A673 (cell line): ENCODE data around the gene MOV10. TPM values are rescaled to one million over a fixed set of nuclear protein-coding genes. Genes with fewer than 3 reads are reported as not detected.

ENCODE experiments used
- BruUV-seq: library from RNA; stranded (reverse); fragments of 400-500 nt; replicated peaks from 2 replicates; lab custom pipeline; 2021; lab: Mats Ljungman, UMichigan
- CTCF ChIA-PET: fragments of 300-600 bp; sonication (Branson Sonifier 250); formaldehyde crosslinking; loops from one replicate; lab custom pipeline; 2022; ENCODE audit warnings: antibody characterized with exemption; lab: Charles Lee
- POLR2A ChIA-PET: fragments of 300-600 bp; sonication (Branson Sonifier 250); formaldehyde crosslinking; loops from one replicate; lab custom pipeline; 2022; ENCODE audit warnings: antibody characterized with exemption; ENCODE audit not compliant: low non-redundant PET; lab: Charles Lee
- DNase-seq: peaks from one replicate; pipeline ENCODE4 v3.0.0-alpha.2; 2015; ENCODE audit warnings: low spot score
- H3K27ac ChIP-seq: fragments of 200-600 bp; sonication (generic); 2 replicates; pipeline ENCODE4 v1.5.1; 2016; ENCODE audit warnings: mixed run types, low read depth, mild to moderate bottlenecking, mixed read lengths, antibody characterized with exemption, low read length; ENCODE audit not compliant: poor library complexity, severe bottlenecking
- H3K27me3 ChIP-seq: fragments of 200-600 bp; sonication (generic); replicated peaks from 2 replicates; pipeline ENCODE4 v1.6.1; 2017; ENCODE audit warnings: mixed run types, low read depth, mild to moderate bottlenecking, mixed read lengths, antibody characterized with exemption, low read length; ENCODE audit not compliant: insufficient read depth, poor library complexity
- H3K36me3 ChIP-seq: fragments of 200-600 bp; sonication (generic); 2 replicates; pipeline ENCODE4 v1.6.1; 2016; ENCODE audit warnings: mixed run types, mild to moderate bottlenecking, mixed read lengths, antibody characterized with exemption, low read length; ENCODE audit not compliant: insufficient read depth, poor library complexity, severe bottlenecking
- H3K4me1 ChIP-seq: fragments of 200-600 bp; sonication (generic); 2 replicates; pipeline ENCODE4 v1.6.1; 2017; ENCODE audit warnings: mixed run types, mild to moderate bottlenecking, mixed read lengths, antibody characterized with exemption, low read length; ENCODE audit not compliant: insufficient read depth, poor library complexity, severe bottlenecking
- H3K4me3 ChIP-seq: fragments of 200-600 bp; sonication (generic); 2 replicates; pipeline ENCODE4 v1.5.1; 2016; ENCODE audit warnings: low read depth, mixed run types, mild to moderate bottlenecking, mixed read lengths, low read length; ENCODE audit not compliant: poor library complexity, severe bottlenecking
- H3K9me3 ChIP-seq: fragments of 200-600 bp; sonication (generic); 2 replicates; pipeline ENCODE4 v1.6.1; 2016; ENCODE audit warnings: mixed run types, low read depth, mild to moderate bottlenecking, mixed read lengths, antibody characterized with exemption, low read length; ENCODE audit not compliant: poor library complexity, severe bottlenecking
- CTCF ChIP-seq: fragments of 300-800, 200-600 bp; sonication (generic); conservative IDR thresholded peaks from 2 replicates; pipeline ENCODE4 v1.5.1; 2017; ENCODE audit warnings: low read depth, mild to moderate bottlenecking, antibody characterized with exemption, low read length, moderate library complexity, mixed read lengths
- EZH2 ChIP-seq: fragments of 200-600 bp; sonication (generic); IDR thresholded peaks from 2 replicates; pipeline ENCODE4 v1.6.1; 2017; ENCODE audit warnings: borderline replicate concordance, low read depth, mild to moderate bottlenecking, mixed read lengths, antibody characterized with exemption, low read length; ENCODE audit not compliant: poor library complexity, severe bottlenecking
- intact Hi-C: fragments of 100-400 bp; cut with micrococcal nuclease; formaldehyde crosslinking; loops from one replicate; pipeline ENCODE4 v1.10.0; 2022; ENCODE audit not compliant: unreplicated experiment
- total RNA-seq: library from RNA; stranded (reverse); gene quantifications from 2 replicates; pipeline ENCODE4 v1.2.3, GENCODE V29; 2021

The MOV10 gene
- total RNA-seq, 1 experiment from 2014 or later: 87.1 TPM

GRCh38 chr1:112701227-112702066 is 27.0 kb downstream of the MOV10 start:
- no peak overlapping the region for H3K4me3 ChIP-seq
- H3K27ac ChIP-seq: peak overlapping the region; percentile 78
- CTCF ChIA-PET: no interaction called here
- H3K27me3 ChIP-seq: no peaks in the 10 kb centered on the region
- peaks cover 37% of the 10 kb centered on the region for H3K36me3 ChIP-seq
- TF ChIP-seq EZH2 (no peak), CTCF (no peak)
- no peak for DNase-seq
- BruUV-seq: TSS peak; percentile 33
- intact Hi-C loops: no loop called here
- POLR2A ChIA-PET: no interaction called here
- H3K4me1 ChIP-seq: peaks cover 42% of the 10 kb centered on the region
- H3K9me3 ChIP-seq: no peaks in the 10 kb centered on the region

- H3K4me3 ChIP-seq: no peak overlapping the region
- no peaks in the 10 kb centered on the region for H3K9me3 ChIP-seq
- DNase-seq: no peak
- H3K36me3 ChIP-seq: peaks cover 32% of the 10 kb centered on the region
- no TSS peak for BruUV-seq
- POLR2A ChIA-PET: no interaction called here
- peak overlapping the region; percentile 78 for H3K27ac ChIP-seq
- H3K4me1 ChIP-seq: peaks cover 42% of the 10 kb centered on the region
- CTCF ChIA-PET: no interaction called here
- TF ChIP-seq EZH2 (no peak), CTCF (no peak)
- H3K27me3 ChIP-seq: no peaks in the 10 kb centered on the region
- intact Hi-C loops: no loop called here
Measured at GRCh38 chr1:112702067-112702395, 27.6 kb downstream of the MOV10 start.

- no peak overlapping the region for H3K4me3 ChIP-seq
- no peak for TF ChIP-seq CTCF
- no peak for TF ChIP-seq EZH2
- H3K27ac ChIP-seq: no peak overlapping the region
- peaks cover 28% of the 10 kb centered on the region for H3K36me3 ChIP-seq
- ChIA-PET POLR2A (no interaction called here), CTCF (no interaction called here)
- intact Hi-C loops: no loop called here
- BruUV-seq: no TSS peak
- DNase-seq: no peak
- H3K4me1 ChIP-seq: peaks cover 42% of the 10 kb centered on the region
- no peaks in the 10 kb centered on the region for H3K9me3 ChIP-seq
- no peaks in the 10 kb centered on the region for H3K27me3 ChIP-seq
Measured at GRCh38 chr1:112702420-112703261, 28.2 kb downstream of the MOV10 start.
